Skin epidermis (tissue), 12 donors: Measurements from ENCODE around the gene SH2B2.
"Not testable (repeated sequence)": the region's sequence is repeated elsewhere in the genome, so short reads cannot be mapped to it uniquely, and the experiment has no call there.

Experiments
- H3K27ac ChIP-seq, 21 experiments: fragments of 200-600 bp; sonication (generic) in 11 of 21; one replicate each; pipeline ENCODE4 v1.5.0; 2020; ENCODE audit warnings: mild to moderate bottlenecking in 3 of 21, inconsistent platforms in 2 of 21, moderate library complexity in 2 of 21
- H3K4me3 ChIP-seq, 7 experiments: fragments of 200-600 bp; sonication (generic) in 2 of 7; one replicate each; pipeline ENCODE4 v1.5.0; 2020; ENCODE audit warnings: inconsistent platforms in 2 of 7, mild to moderate bottlenecking in 2 of 7, moderate library complexity in 1 of 7

Gene SH2B2

DNA sequence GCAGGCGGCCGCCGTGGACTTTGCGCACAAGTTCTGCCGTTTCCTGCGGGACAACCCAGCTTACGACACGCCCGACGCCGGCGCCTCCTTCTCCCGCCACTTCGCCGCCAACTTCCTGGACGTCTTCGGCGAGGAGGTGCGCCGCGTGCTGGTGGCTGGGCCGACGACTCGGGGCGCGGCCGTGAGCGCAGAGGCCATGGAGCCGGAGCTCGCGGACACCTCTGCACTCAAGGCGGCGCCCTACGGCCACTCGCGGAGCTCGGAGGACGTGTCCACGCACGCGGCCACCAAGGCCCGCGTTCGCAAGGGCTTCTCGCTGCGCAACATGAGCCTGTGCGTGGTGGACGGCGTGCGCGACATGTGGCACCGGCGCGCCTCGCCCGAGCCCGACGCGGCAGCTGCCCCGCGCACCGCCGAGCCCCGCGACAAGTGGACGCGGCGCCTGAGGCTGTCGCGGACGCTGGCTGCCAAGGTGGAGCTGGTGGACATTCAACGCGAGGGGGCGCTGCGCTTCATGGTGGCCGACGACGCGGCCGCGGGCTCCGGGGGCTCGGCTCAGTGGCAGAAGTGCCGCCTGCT, 14.1 kb downstream of the SH2B2 start:
- Histone ChIP-seq H3K4me3 (no peak overlapping the region), H3K27ac (no peak overlapping the region)

DNA sequence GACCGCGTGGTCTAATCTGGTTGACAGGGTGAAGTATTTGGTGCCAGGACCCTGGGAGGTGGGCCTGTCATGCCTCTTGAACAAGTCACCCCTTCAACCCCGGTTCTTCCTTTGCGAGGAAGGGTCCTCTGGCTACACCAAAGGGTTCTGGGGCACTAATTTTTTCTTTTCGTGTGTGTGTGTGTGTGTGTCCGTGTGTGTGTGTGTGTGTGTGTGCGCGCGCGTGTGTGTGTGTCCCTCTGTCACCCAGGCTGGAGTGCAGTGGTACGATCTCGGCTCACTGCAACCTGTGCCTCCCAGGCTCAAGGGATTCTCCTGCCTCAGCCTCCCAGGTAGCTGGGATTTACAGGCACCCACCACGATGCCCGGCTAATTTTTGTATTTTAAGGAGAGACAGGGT, 14.7 kb downstream of the SH2B2 start:
- H3K27ac ChIP-seq: peak overlapping the region in 1 of 21 experiments; percentile 34
- not testable (repeated sequence) for H3K4me3 ChIP-seq

GRCh38 chr7:102302025-102302424, 15.4 kb downstream of the SH2B2 start:
- H3K4me3 ChIP-seq: no peak overlapping the region
- peak overlapping the region in 1 of 21 experiments; percentile 15 for H3K27ac ChIP-seq

GRCh38 chr7:102303669-102304422, 17.2 kb downstream of the SH2B2 start:
- peak overlapping the region in 5 of 21 experiments; percentile 37 to 74 (median 50) for H3K27ac ChIP-seq
- no peak overlapping the region for H3K4me3 ChIP-seq

DNA sequence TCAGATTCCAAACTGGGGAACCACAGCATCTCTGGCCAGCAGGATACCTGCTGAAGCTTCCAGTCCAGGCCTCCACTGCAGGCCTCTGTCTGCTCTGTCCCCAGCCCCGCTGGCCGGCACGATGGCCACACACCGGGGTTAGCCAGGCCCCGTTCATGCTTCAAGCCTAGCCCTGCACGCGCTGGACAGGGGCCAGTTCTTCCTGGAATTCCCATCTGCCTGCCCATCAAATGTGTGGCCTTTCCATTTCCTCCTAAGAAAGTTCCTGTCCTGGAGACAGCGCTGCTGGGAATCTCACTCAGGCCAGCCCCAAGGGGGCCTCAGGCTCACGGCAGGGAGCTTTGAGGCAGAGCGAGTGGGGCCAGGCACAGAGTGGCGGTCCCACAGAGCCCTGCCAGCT, 18.0 kb downstream of the SH2B2 start:
- Histone ChIP-seq H3K4me3 (no peak overlapping the region), H3K27ac (peak overlapping the region in 6 of 21 experiments; percentile 1 to 74 (median 46))

DNA sequence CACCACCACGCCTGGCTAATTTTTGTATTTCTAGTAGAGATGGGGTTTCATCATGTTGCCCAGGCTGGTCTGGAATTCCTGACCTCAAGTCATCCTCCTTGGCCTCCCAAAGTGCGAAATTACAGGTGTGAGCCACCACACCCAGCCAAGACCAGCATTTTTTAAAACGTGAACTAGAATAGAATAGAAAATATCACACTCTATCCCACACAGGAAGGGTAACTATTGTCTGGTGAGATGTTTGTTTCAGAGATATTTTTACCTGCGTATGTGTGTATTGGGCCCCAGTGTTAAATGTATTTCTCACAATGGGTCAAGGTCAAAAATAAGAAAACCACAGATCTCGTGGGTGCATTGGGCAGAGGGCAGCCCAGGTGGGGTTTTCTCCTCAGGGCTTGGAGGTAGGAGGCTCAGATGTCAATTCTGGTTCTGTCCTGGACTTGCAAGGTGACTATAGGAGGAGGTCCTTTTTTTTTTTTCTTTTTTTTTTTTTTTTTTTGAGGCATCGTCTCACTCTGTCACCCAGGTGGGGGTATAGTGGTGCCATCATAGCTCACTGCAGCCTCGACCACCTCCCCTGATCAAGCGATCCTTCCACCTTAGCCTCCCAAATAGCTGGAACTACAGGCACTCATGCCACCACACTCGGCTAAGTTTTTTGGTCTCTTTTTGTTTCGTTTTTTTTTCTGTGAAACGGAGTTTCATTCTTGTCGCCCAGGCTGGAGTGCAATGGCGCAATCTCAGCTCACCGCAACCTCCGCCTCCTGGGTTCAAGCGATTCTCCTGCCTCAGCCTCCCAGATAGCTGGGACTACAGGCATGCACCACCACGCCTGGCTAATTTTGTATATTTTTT, 19.0 kb downstream of the SH2B2 start:
- H3K4me3 ChIP-seq: no peak overlapping the region
- peak overlapping the region in 3 of 21 experiments; percentile 1 to 50 (median 13) for H3K27ac ChIP-seq

GRCh38 chr7:102306916-102307677, 20.4 kb downstream of the SH2B2 start:
- H3K27ac ChIP-seq: peak overlapping the region in 8 of 21 experiments; percentile 3 to 80 (median 32)

GRCh38 chr7:102310414-102310815, 23.7 kb downstream of the SH2B2 start:
- Histone ChIP-seq H3K27ac (peak overlapping the region in 1 of 21 experiments; percentile 55), H3K4me3 (no peak overlapping the region)

More at GRCh38 chr7:102306916-102307677, 20.4 kb downstream of the SH2B2 start:
- H3K4me3 ChIP-seq: peak overlapping the region in 1 of 7 experiments; percentile 21

GRCh38 chr7:102312317-102312716, 25.6 kb downstream of the SH2B2 start:
- Histone ChIP-seq H3K4me3 (no peak overlapping the region), H3K27ac (no peak overlapping the region)

DNA sequence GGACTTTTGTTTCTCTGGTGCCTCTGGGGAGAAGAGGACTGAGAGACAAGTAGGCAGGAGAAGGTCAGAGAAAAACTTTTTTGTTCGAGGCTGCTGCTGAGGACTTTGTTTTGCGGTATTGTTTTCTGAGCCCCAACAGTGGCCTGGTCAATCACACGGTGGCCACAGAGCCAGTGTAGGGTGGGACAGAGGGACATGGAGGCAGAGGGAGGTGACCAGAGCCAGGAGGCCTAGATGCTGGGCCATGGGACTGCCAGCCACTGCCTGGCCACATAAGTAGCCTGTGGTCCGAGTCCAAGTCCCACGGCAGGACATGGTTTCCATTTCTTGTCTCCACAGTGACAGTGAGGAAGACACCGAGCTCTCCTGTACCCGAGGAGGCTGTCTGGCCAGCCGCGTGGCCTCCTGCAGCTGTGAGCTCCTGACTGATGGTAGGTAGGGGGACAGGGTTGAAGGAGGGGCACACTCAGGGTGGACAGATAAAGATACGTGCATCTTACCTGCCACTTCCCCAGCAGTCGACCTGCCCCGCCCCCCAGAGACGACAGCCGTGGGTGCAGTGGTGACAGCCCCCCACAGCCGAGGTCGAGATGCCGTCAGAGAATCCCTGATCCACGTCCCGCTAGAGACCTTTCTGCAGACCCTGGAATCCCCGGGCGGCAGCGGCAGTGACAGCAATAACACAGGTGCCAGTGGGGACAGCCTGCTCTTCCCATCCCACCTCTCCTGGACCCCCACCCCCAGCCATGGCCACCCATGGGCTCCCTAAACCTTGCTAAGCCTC, 27.5 kb downstream of the SH2B2 start:
- H3K4me3 ChIP-seq: no peak overlapping the region

DNA sequence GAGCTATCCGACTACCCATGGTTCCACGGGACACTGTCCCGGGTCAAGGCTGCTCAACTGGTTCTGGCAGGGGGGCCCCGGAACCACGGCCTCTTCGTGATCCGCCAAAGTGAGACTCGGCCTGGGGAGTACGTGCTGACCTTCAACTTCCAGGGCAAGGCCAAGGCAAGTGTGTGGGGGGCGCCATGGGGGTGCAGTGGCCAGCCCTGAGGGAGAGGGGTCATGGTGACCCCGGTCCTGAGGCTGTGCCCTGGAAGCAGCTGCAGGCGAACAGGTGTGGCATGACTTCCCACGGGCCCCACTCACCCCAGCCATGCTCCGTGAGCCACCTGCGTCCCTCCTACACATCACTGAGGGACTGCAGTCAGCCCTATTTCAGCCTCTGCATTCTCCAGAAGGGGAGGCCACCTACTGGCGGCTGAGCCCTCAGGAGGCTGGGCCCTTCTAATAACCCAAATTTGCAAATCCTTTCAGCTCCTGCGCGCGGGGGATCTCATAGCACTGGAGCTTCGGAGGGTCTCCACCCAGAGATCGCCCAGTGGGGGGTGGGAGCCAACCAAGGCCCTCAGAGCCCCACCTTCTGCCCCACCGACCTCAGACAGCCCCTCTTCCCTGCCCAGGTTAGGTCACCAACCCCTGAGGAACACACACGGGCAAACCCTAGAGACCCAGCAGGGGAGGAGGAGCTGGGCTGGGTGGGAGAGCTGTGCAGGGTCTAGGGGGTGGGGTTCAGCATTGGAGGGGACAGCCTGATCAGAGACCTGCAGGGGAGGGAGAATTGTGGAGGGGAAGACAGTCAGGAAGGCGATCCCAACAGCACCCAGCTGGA, 30.8 kb downstream of the SH2B2 start:
- H3K4me3 ChIP-seq: no peak overlapping the region
- H3K27ac ChIP-seq: peak overlapping the region in 1 of 21 experiments; percentile 37

More for the DNA sequence above, 27.5 kb downstream of the SH2B2 start:
- no peak overlapping the region for H3K27ac ChIP-seq

DNA sequence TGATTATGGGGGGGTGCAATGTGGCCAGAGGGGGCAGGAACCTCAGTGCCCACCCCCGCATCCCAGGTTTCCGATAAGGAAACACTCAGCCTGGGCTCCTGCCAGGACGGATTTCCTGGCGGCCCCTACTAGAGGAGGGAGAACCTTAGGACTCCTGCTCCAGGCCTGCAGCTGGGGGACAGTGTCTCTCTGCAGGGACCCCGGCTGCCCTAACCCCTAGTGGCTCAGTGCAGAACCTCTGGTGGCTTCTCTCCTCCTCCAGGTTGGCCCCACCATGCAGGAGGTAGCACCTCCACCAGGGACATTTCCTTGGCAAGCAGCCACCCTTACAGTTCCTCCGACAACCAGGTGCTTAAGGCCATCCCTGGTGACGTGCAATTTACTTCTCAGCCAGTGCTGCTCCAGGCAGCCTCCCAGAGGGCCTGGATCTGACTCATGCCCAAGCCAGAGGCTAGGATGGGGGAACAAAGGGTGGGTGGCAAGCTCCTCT, 31.9 kb downstream of the SH2B2 start:
- Histone ChIP-seq H3K27ac (peak overlapping the region in 1 of 21 experiments; percentile 37), H3K4me3 (no peak overlapping the region)

DNA sequence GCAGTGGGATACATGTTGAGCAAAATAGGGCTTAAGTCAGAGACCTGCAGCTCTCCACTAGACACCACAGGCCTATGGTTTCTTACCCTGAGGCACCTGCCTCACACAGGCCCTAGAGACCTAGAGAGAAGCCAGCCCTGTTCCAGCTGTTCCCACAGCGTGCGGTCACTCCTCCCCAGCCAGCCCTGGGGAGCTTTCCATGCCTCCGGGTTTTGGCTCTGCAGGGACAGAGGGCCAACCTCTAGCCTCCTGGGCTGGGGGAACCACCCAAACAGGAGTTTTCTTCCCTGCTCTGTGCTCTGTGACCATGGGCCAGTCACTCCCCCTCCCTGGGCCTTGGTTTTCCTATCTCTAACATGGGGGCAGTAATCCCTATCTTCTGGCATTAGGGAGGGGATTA, 33.0 kb downstream of the SH2B2 start:
- peak overlapping the region in 3 of 21 experiments; percentile 21 to 45 (median 39) for H3K27ac ChIP-seq
- H3K4me3 ChIP-seq: no peak overlapping the region

DNA sequence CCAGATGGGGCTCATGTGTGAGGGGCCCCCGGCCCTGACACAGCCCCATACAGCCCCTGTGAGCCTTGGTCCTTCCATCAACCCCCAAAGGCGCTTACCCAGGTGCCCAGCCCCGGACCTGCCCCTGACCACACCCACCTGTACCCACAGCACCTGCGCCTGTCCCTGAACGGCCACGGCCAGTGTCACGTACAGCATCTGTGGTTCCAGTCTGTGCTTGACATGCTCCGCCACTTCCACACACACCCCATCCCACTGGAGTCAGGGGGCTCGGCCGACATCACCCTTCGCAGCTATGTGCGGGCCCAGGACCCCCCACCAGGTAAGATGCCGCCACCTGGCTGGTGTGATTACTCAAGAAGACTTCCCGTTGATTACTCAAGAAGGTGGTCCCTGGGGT, 33.5 kb downstream of the SH2B2 start:
- no peak overlapping the region for H3K4me3 ChIP-seq
- H3K27ac ChIP-seq: peak overlapping the region in 1 of 21 experiments; percentile 21

GRCh38 chr7:102320601-102321350, 34.1 kb downstream of the SH2B2 start:
- no peak overlapping the region for H3K27ac ChIP-seq
- peak overlapping the region in 1 of 7 experiments; percentile 2 for H3K4me3 ChIP-seq

- Histone ChIP-seq H3K27ac (peak overlapping the region in 2 of 21 experiments; percentile 41 to 62), H3K4me3 (peak overlapping the region in 1 of 7 experiments; percentile 2)
Measured at GRCh38 chr7:102321351-102322201, 34.9 kb downstream of the SH2B2 start.
